ENCODE data around the gene CA11.
"Not testable (repeated sequence)": the region's sequence is repeated elsewhere in the genome, so short reads cannot be mapped to it uniquely, and the experiment has no call there.

CA11 gene

GRCh38 chr19:48639483-48640375 lies 6.3 kb downstream of the CA11 start:
- no peak for DNase-seq

GRCh38 chr19:48638831-48639381 lies 7.1 kb downstream of the CA11 start:
- DNase-seq, result no peak

GRCh38 chr19:48637948-48638830 lies 7.8 kb downstream of the CA11 start:
- peak; percentile 81 for DNase-seq

GRCh38 chr19:48637449-48637947 lies 8.5 kb downstream of the CA11 start:
- peak; percentile 100 for DNase-seq

- DNase-seq, result peak; percentile 45
These were observed 9.0 kb downstream of the CA11 start, which contains the start of gene DBP for GRCh38 chr19:48636859-48637448. Gene DBP (minus strand): TSS chr19:48637379. CDS start chr19:48636994, 385 bp downstream.

GRCh38 chr19:48635966-48636858 lies 9.8 kb downstream of the CA11 start:
- no peak for DNase-seq

- peak; percentile 74 for DNase-seq
These were observed 10.6 kb downstream of the CA11 start for GRCh38 chr19:48635263-48635965.

GRCh38 chr19:48634424-48635262 lies 11.3 kb downstream of the CA11 start:
- peak; percentile 93 for DNase-seq

GRCh38 chr19:48634036-48634342 lies 12.0 kb downstream of the CA11 start:
- DNase-seq, result no peak

- no peak for DNase-seq
These were observed 12.6 kb downstream of the CA11 start for GRCh38 chr19:48633148-48634035.

- DNase-seq, result no peak
These were observed 13.3 kb downstream of the CA11 start for GRCh38 chr19:48632692-48633147.

GRCh38 chr19:48632286-48632685 lies 13.7 kb downstream of the CA11 start:
- DNase-seq, result not testable (repeated sequence)

- no peak for DNase-seq
These were observed 14.8 kb downstream of the CA11 start for GRCh38 chr19:48631225-48631624.

- DNase-seq, result no peak
These were observed 15.5 kb downstream of the CA11 start for GRCh38 chr19:48630296-48631063.

- DNase-seq, result no peak
These were observed 16.2 kb downstream of the CA11 start for GRCh38 chr19:48629599-48630295.

- no peak for DNase-seq
These were observed 16.7 kb downstream of the CA11 start for GRCh38 chr19:48629297-48629598.

GRCh38 chr19:48628486-48629296 lies 17.3 kb downstream of the CA11 start:
- DNase-seq, result no peak
